HAP-1 (cell line): ENCODE measurements around the gene ATP13A3.

Experiments
- DNase-seq, 2 experiments: peaks; one replicate each; pipeline ENCODE4 v3.0.0-alpha.2; 2016 to 2020; ENCODE audit warnings: low spot score in 2 of 2
- H3K27me3 ChIP-seq: fragments of 250-450 bp; sonication (Bioruptor Pico); 2 replicates; pipeline ENCODE4 v1.5.1; 2020; ENCODE audit warnings: low read depth, mild to moderate bottlenecking, moderate library complexity
- H3K36me3 ChIP-seq: fragments of 250-450 bp; sonication (Bioruptor Pico); replicated peaks from 2 replicates; pipeline ENCODE4 v1.5.1; 2020; ENCODE audit warnings: mild to moderate bottlenecking
- H3K4me1 ChIP-seq: fragments of 250-450 bp; sonication (Bioruptor Pico); 2 replicates; pipeline ENCODE4 v1.5.1; 2020; ENCODE audit warnings: mild to moderate bottlenecking
- H3K4me3 ChIP-seq: fragments of 250-450 bp; sonication (Bioruptor Pico); 2 replicates; pipeline ENCODE4 v1.5.1; 2020; ENCODE audit warnings: mild to moderate bottlenecking, moderate library complexity
- H3K9me3 ChIP-seq: fragments of 250-450 bp; sonication (Bioruptor Pico); 2 replicates; pipeline ENCODE4 v1.5.1; 2020; ENCODE audit warnings: mild to moderate bottlenecking, moderate library complexity
- in situ Hi-C: fragments of 300-500 bp; cut with MboI; formaldehyde crosslinking; loops from 3 replicates; pipeline ENCODE4 v1.14.3; 2020; ENCODE audit warnings: low sequenced_read_pairs, inconsistent platforms, mixed read lengths

The ATP13A3 gene

GRCh38 chr3:194481525-194482195 lies 5.1 kb downstream of the ATP13A3 start:
- H3K4me1 ChIP-seq = peaks cover 19% of the 10 kb centered on the region
- no peak for DNase-seq
- H3K9me3 ChIP-seq = no peaks in the 10 kb centered on the region
- H3K36me3 ChIP-seq = peaks cover 18% of the 10 kb centered on the region
- no peak overlapping the region for H3K4me3 ChIP-seq
- in situ Hi-C loops = loop anchor here (5.0 kb wide), 1 partner anchor 106 kb away; no protein-coding TSS in a partner anchor
- no peaks in the 10 kb centered on the region for H3K27me3 ChIP-seq

- peaks cover 18% of the 10 kb centered on the region for H3K36me3 ChIP-seq
- in situ Hi-C loops = loop anchor here (5.0 kb wide), 1 partner anchor 106 kb away; no protein-coding TSS in a partner anchor
- peaks cover 19% of the 10 kb centered on the region for H3K4me1 ChIP-seq
Measured at GRCh38 chr3:194481103-194481502, 5.7 kb downstream of the ATP13A3 start.

GRCh38 chr3:194476784-194477183 lies 10.0 kb downstream of the ATP13A3 start:
- H3K36me3 ChIP-seq = peaks cover 14% of the 10 kb centered on the region
- in situ Hi-C loops = no loop called here
- H3K4me3 ChIP-seq = no peak overlapping the region
- peaks cover 26% of the 10 kb centered on the region for H3K4me1 ChIP-seq
- DNase-seq = no peak
- no peaks in the 10 kb centered on the region for H3K27me3 ChIP-seq
- no peaks in the 10 kb centered on the region for H3K9me3 ChIP-seq

More at GRCh38 chr3:194481103-194481502, 5.7 kb downstream of the ATP13A3 start:
- no peak overlapping the region for H3K4me3 ChIP-seq
- H3K9me3 ChIP-seq = no peaks in the 10 kb centered on the region
- no peak for DNase-seq
- H3K27me3 ChIP-seq = no peaks in the 10 kb centered on the region

- Histone ChIP-seq H3K36me3 (peaks cover 14% of the 10 kb centered on the region), H3K27me3 (no peaks in the 10 kb centered on the region), H3K4me3 (no peak overlapping the region), H3K4me1 (peaks cover 26% of the 10 kb centered on the region), H3K9me3 (no peaks in the 10 kb centered on the region)
- no peak for DNase-seq
- in situ Hi-C loops = no loop called here
Measured at GRCh38 chr3:194475978-194476377, 10.8 kb downstream of the ATP13A3 start.

GRCh38 chr3:194475138-194475932 lies 11.5 kb downstream of the ATP13A3 start:
- DNase-seq = no peak
- in situ Hi-C loops = no loop called here

GRCh38 chr3:194474675-194475074 lies 12.1 kb downstream of the ATP13A3 start:
- no peaks in the 10 kb centered on the region for H3K9me3 ChIP-seq
- peaks cover 26% of the 10 kb centered on the region for H3K4me1 ChIP-seq
- peaks cover 14% of the 10 kb centered on the region for H3K36me3 ChIP-seq
- H3K4me3 ChIP-seq = no peak overlapping the region
- H3K27me3 ChIP-seq = no peaks in the 10 kb centered on the region
- in situ Hi-C loops = no loop called here
- DNase-seq = no peak

More at GRCh38 chr3:194475138-194475932, 11.5 kb downstream of the ATP13A3 start:
- Histone ChIP-seq H3K36me3 (peaks cover 14% of the 10 kb centered on the region), H3K4me1 (peaks cover 28% of the 10 kb centered on the region), H3K27me3 (no peaks in the 10 kb centered on the region), H3K9me3 (no peaks in the 10 kb centered on the region), H3K4me3 (no peak overlapping the region)

GRCh38 chr3:194472290-194472920 lies 14.4 kb downstream of the ATP13A3 start:
- Histone ChIP-seq H3K27me3 (no peaks in the 10 kb centered on the region), H3K4me1 (peaks cover 24% of the 10 kb centered on the region), H3K36me3 (no peaks in the 10 kb centered on the region), H3K9me3 (no peaks in the 10 kb centered on the region), H3K4me3 (no peak overlapping the region)
- peak; percentile 29 to 58 for DNase-seq
- in situ Hi-C loops = no loop called here

GRCh38 chr3:194471863-194472262 lies 14.9 kb downstream of the ATP13A3 start:
- H3K9me3 ChIP-seq = no peaks in the 10 kb centered on the region
- in situ Hi-C loops = no loop called here
- no peaks in the 10 kb centered on the region for H3K36me3 ChIP-seq
- H3K27me3 ChIP-seq = no peaks in the 10 kb centered on the region
- H3K4me1 ChIP-seq = peaks cover 24% of the 10 kb centered on the region
- no peak overlapping the region for H3K4me3 ChIP-seq
- no peak for DNase-seq

GRCh38 chr3:194470615-194471014 lies 16.2 kb downstream of the ATP13A3 start:
- no peaks in the 10 kb centered on the region for H3K36me3 ChIP-seq
- no peak overlapping the region for H3K4me3 ChIP-seq
- in situ Hi-C loops = no loop called here
- DNase-seq = no peak
- H3K27me3 ChIP-seq = no peaks in the 10 kb centered on the region
- no peaks in the 10 kb centered on the region for H3K9me3 ChIP-seq
- H3K4me1 ChIP-seq = peaks cover 20% of the 10 kb centered on the region

- H3K4me3 ChIP-seq = no peak overlapping the region
Measured at GRCh38 chr3:194469977-194470376, 16.8 kb downstream of the ATP13A3 start.

GRCh38 chr3:194468086-194468485 lies 18.7 kb downstream of the ATP13A3 start:
- no peak for DNase-seq
- in situ Hi-C loops = no loop called here
- H3K36me3 ChIP-seq = no peaks in the 10 kb centered on the region

More at GRCh38 chr3:194469977-194470376, 16.8 kb downstream of the ATP13A3 start:
- H3K9me3 ChIP-seq = no peaks in the 10 kb centered on the region
- peaks cover 13% of the 10 kb centered on the region for H3K4me1 ChIP-seq
- H3K36me3 ChIP-seq = no peaks in the 10 kb centered on the region
- DNase-seq = peak in 1 of 2 experiments; percentile 82
- H3K27me3 ChIP-seq = no peaks in the 10 kb centered on the region
- in situ Hi-C loops = no loop called here

GRCh38 chr3:194466761-194467356 lies 19.9 kb downstream of the ATP13A3 start:
- DNase-seq = no peak
- no peaks in the 10 kb centered on the region for H3K27me3 ChIP-seq
- in situ Hi-C loops = no loop called here
- peaks cover 13% of the 10 kb centered on the region for H3K4me1 ChIP-seq
- no peaks in the 10 kb centered on the region for H3K36me3 ChIP-seq
- H3K9me3 ChIP-seq = no peaks in the 10 kb centered on the region
- no peak overlapping the region for H3K4me3 ChIP-seq

More at GRCh38 chr3:194468086-194468485, 18.7 kb downstream of the ATP13A3 start:
- H3K4me1 ChIP-seq = peaks cover 13% of the 10 kb centered on the region
- no peak overlapping the region for H3K4me3 ChIP-seq
- no peaks in the 10 kb centered on the region for H3K9me3 ChIP-seq
- H3K27me3 ChIP-seq = no peaks in the 10 kb centered on the region

- no peaks in the 10 kb centered on the region for H3K36me3 ChIP-seq
- in situ Hi-C loops = no loop called here
- no peak overlapping the region for H3K4me3 ChIP-seq
- no peaks in the 10 kb centered on the region for H3K9me3 ChIP-seq
- H3K27me3 ChIP-seq = no peaks in the 10 kb centered on the region
- H3K4me1 ChIP-seq = peaks cover 13% of the 10 kb centered on the region
- DNase-seq = no peak
Measured at GRCh38 chr3:194465920-194466570, 20.8 kb downstream of the ATP13A3 start.
